Measurements from ENCODE around the gene HSPA1B.
"Not testable (repeated sequence)": the region's sequence is repeated elsewhere in the genome, so short reads cannot be mapped to it uniquely, and the experiment has no call there.

GRCh38 chr6:31868658-31868971 is 41.1 kb downstream of the HSPA1B start:
- not testable (repeated sequence) for TF ChIP-seq CTCF, POLR2A (IDR thresholded peaks at IDR 0.05)

Measured in right lobe of liver (tissue), 4 donors.